H9 (cell line): ENCODE measurements around the gene DPP6. TPM values are rescaled to one million over a fixed set of nuclear protein-coding genes. Genes with fewer than 3 reads are reported as not detected.

Experiments used
- DNase-seq: peaks from one replicate; pipeline ENCODE4 v3.0.0-alpha.2; 2017
- H2AFZ ChIP-seq: one replicate; pipeline ENCODE4 v1.6.1; 2013; ENCODE audit warnings: mild to moderate bottlenecking, low read length, control low read depth, moderate library complexity
- H2AK5ac ChIP-seq: 2 replicates; pipeline ENCODE4 v1.6.1; 2013; ENCODE audit warnings: low read length, control low read depth, mixed read lengths; ENCODE audit not compliant: insufficient read length
- H2BK120ac ChIP-seq: one replicate; pipeline ENCODE4 v1.6.1; 2013; ENCODE audit warnings: low read depth, mild to moderate bottlenecking, low read length, control low read depth, inconsistent platforms; ENCODE audit not compliant: poor library complexity, severe bottlenecking
- H2BK12ac ChIP-seq: 2 replicates; pipeline ENCODE4 v1.6.1; 2013; ENCODE audit warnings: low read length, control low read depth, mixed read lengths, low read depth; ENCODE audit not compliant: insufficient read length
- H2BK15ac ChIP-seq: 2 replicates; pipeline ENCODE4 v1.6.1; 2013; ENCODE audit warnings: low read depth, low read length, control low read depth
- H2BK20ac ChIP-seq: one replicate; pipeline ENCODE4 v1.6.1; 2013; ENCODE audit warnings: low read depth, mild to moderate bottlenecking, low read length, control low read depth, inconsistent platforms; ENCODE audit not compliant: poor library complexity, severe bottlenecking
- H2BK5ac ChIP-seq: 2 replicates; pipeline ENCODE4 v1.6.1; 2013; ENCODE audit warnings: low read length, control low read depth, mixed read lengths; ENCODE audit not compliant: insufficient read length
- H3K14ac ChIP-seq: 2 replicates; pipeline ENCODE4 v1.6.1; 2013; ENCODE audit warnings: low read length, control low read depth; ENCODE audit not compliant: insufficient read depth
- H3K18ac ChIP-seq: 2 replicates; pipeline ENCODE4 v1.6.1; 2013; ENCODE audit warnings: low read depth, mild to moderate bottlenecking, mixed read lengths, low read length, control low read depth; ENCODE audit not compliant: insufficient read length
- H3K23ac ChIP-seq: 2 replicates; pipeline ENCODE4 v1.6.1; 2013; ENCODE audit warnings: low read length, control low read depth, mixed read lengths, low read depth; ENCODE audit not compliant: insufficient read length
- H3K23me2 ChIP-seq: 2 replicates; pipeline ENCODE4 v1.6.1; 2013; ENCODE audit warnings: low read depth, mild to moderate bottlenecking, mixed read lengths, low read length, control low read depth; ENCODE audit not compliant: insufficient read length, poor library complexity, severe bottlenecking
- H3K27ac ChIP-seq: 2 replicates; pipeline ENCODE4 v1.5.1; 2013; ENCODE audit warnings: low read length, control low read depth, mixed read lengths, low read depth; ENCODE audit not compliant: insufficient read length
- H3K27me3 ChIP-seq: 2 replicates; pipeline ENCODE4 v1.6.1; 2013; ENCODE audit warnings: low read length, control low read depth, inconsistent platforms; ENCODE audit not compliant: insufficient read depth
- H3K4ac ChIP-seq: 2 replicates; pipeline ENCODE4 v1.6.1; 2013; ENCODE audit warnings: low read depth, mild to moderate bottlenecking, control low read depth, inconsistent platforms, low read length, moderate library complexity
- H3K4me1 ChIP-seq: 2 replicates; pipeline ENCODE4 v1.6.1; 2013; ENCODE audit warnings: low read length, control low read depth, inconsistent platforms; ENCODE audit not compliant: insufficient read depth
- H3K4me2 ChIP-seq: 2 replicates; pipeline ENCODE4 v1.6.1; 2013; ENCODE audit warnings: low read length, control low read depth, mixed read lengths; ENCODE audit not compliant: insufficient read length, insufficient read depth
- H3K56ac ChIP-seq: 2 replicates; pipeline ENCODE4 v1.6.1; 2013; ENCODE audit warnings: low read depth, mild to moderate bottlenecking, mixed read lengths, low read length, control low read depth; ENCODE audit not compliant: insufficient read length
- H3K79me1 ChIP-seq: 2 replicates; pipeline ENCODE4 v1.6.1; 2013; ENCODE audit warnings: low read depth, mild to moderate bottlenecking, moderate library complexity, low read length, control low read depth, inconsistent platforms; ENCODE audit not compliant: insufficient read depth, poor library complexity, severe bottlenecking
- H3K79me2 ChIP-seq: 2 replicates; pipeline ENCODE4 v1.6.1; 2013; ENCODE audit warnings: low read length, control low read depth, inconsistent platforms; ENCODE audit not compliant: insufficient read depth
- H3K9ac ChIP-seq: 2 replicates; pipeline ENCODE4 v1.6.1; 2013; ENCODE audit warnings: low read length, control low read depth, mixed read lengths; ENCODE audit not compliant: insufficient read length; ENCODE audit errors: extremely low read depth
- H3K9me3 ChIP-seq: one replicate; pipeline ENCODE4 v1.6.1; 2013; ENCODE audit warnings: low read depth, low read length, inconsistent platforms; ENCODE audit not compliant: control insufficient read depth
- H3T11ph ChIP-seq: one replicate; pipeline ENCODE4 v1.6.1; 2013; ENCODE audit warnings: mild to moderate bottlenecking, low read length, control low read depth, inconsistent platforms
- H4K20me1 ChIP-seq: one replicate; pipeline ENCODE4 v1.6.1; 2013; ENCODE audit not compliant: control insufficient read depth, insufficient read length, insufficient read depth
- H4K5ac ChIP-seq: 2 replicates; pipeline ENCODE4 v1.6.1; 2013; ENCODE audit warnings: low read depth, mild to moderate bottlenecking, mixed read lengths, low read length, control low read depth; ENCODE audit not compliant: insufficient read length
- H4K8ac ChIP-seq: replicated peaks from 2 replicates; pipeline ENCODE4 v1.6.1; 2013; ENCODE audit warnings: low read length, control low read depth, mixed read lengths, low read depth; ENCODE audit not compliant: insufficient read length
- H4K91ac ChIP-seq: 2 replicates; pipeline ENCODE4 v1.6.1; 2013; ENCODE audit warnings: low read depth, mild to moderate bottlenecking, moderate library complexity, mixed read lengths, low read length, control low read depth; ENCODE audit not compliant: insufficient read length
- H3K27ac Mint-ChIP-seq, 3 experiments: 2 replicates in 2 of 3; 3 replicates in 1 of 3; pipeline ENCODE4 v1.8.0; 2020 to 2021; ENCODE audit warnings: mixed read lengths in 3 of 3, mild to moderate bottlenecking in 1 of 3, moderate library complexity in 1 of 3
- H3K27me3 Mint-ChIP-seq: 2 replicates; pipeline ENCODE4 v1.8.0; 2021; ENCODE audit warnings: low read depth, mild to moderate bottlenecking, moderate library complexity, mixed read lengths
- H3K36me3 Mint-ChIP-seq, 3 experiments: 2 replicates in 2 of 3; 3 replicates in 1 of 3; pipeline ENCODE4 v1.8.0; 2020 to 2021; ENCODE audit warnings: low read depth in 3 of 3, mixed read lengths in 3 of 3; ENCODE audit not compliant: insufficient read depth in 1 of 3
- H3K4me1 Mint-ChIP-seq, 2 experiments: 2 replicates each; pipeline ENCODE4 v1.8.0; 2020; ENCODE audit warnings: mixed read lengths in 2 of 2
- H3K4me3 Mint-ChIP-seq, 2 experiments: 2 replicates in 1 of 2; 3 replicates in 1 of 2; pipeline ENCODE4 v1.8.0; 2020 to 2021; ENCODE audit warnings: mild to moderate bottlenecking in 2 of 2, mixed read lengths in 2 of 2, moderate library complexity in 1 of 2
- H3K9me3 Mint-ChIP-seq, 2 experiments: 2 replicates in 1 of 2; 3 replicates in 1 of 2; pipeline ENCODE4 v1.8.0; 2020; ENCODE audit warnings: mild to moderate bottlenecking in 2 of 2, mixed read lengths in 2 of 2, moderate library complexity in 1 of 2
- CTCF ChIP-seq: fragments of 200-600 bp; sonication (generic); conservative IDR thresholded peaks from 3 replicates; pipeline ENCODE4 v1.8.0; 2021; ENCODE audit warnings: antibody characterized with exemption, mild to moderate bottlenecking
- WGBS: extraction: QIAGEN DNeasy Blood & Tissue Kit; methylation state at CpG from one replicate; pipeline ENCODE4 v1.1.7; 2013; ENCODE audit warnings: missing lambda C conversion rate, low lambda C conversion rate, mixed read lengths; ENCODE audit not compliant: insufficient read length; ENCODE audit errors: extremely low coverage; 5-methylcytosine and 5-hydroxymethylcytosine counted together
- total RNA-seq: library from RNA; stranded (reverse); gene quantifications from 2 replicates; pipeline ENCODE4 v1.2.1, GENCODE V29; 2021

DPP6 gene
- total RNA-seq, 1 experiment from 2014 or later, result 4.5 TPM

DNA sequence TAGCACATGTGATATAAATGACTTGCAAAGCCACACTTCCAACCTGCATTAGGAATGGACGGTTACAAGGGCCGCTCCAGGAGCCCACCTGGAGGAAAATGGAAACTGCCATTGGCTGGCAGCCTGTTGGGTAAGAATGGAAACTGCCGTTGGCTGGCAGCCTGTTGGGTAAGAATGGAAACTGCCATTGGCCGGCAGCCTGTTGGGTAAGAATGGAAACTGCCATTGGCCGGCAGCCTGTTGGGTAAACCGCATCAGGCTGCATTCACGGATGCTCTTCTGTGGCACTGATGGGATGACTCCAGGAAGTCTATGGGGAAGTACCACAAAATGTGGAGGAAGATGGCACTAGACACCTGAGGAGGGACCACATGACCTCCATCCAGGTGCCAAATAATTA, 143.1 kb downstream of the DPP6 start:
- Histone ChIP-seq H4K91ac (no peak overlapping the region), H4K5ac (no peak overlapping the region), H3K9ac (no peak overlapping the region), H2AFZ (no peak overlapping the region), H2BK5ac (no peak overlapping the region), H2BK12ac (no peak overlapping the region), H3K14ac (no peak overlapping the region), H3K27me3 (no peaks in the 10 kb centered on the region), H3K23ac (no peak overlapping the region), H3K4me2 (no peak overlapping the region), H3K9me3 (no peaks in the 10 kb centered on the region), H3K4ac (no peak overlapping the region), H4K8ac (no peak overlapping the region), H3K23me2 (no peaks in the 10 kb centered on the region), H3K4me1 (peaks cover 2% of the 10 kb centered on the region; the same call in 1 of the 2 replicates), H3T11ph (no peak overlapping the region), H3K79me2 (no peaks in the 10 kb centered on the region), H4K20me1 (no peaks in the 10 kb centered on the region), H2BK20ac (no peak overlapping the region), H3K56ac (no peak overlapping the region), H3K79me1 (no peaks in the 10 kb centered on the region), H2BK15ac (no peak overlapping the region), H3K27ac (no peak overlapping the region), H2AK5ac (no peak overlapping the region), H2BK120ac (no peak overlapping the region), H3K18ac (no peak overlapping the region)
- no CpG with 5 or more reads among the region's 7 CpGs for WGBS
- DNase-seq, result no peak
- H3K36me3 Mint-ChIP-seq, result no peaks in the 10 kb centered on the region; a peak in 2 of 7 replicates
- peaks cover 5% of the 10 kb centered on the region; the same call in 1 of the 2 replicates for H3K27me3 Mint-ChIP-seq
- peaks cover 36 to 44% of the 10 kb centered on the region in 2 experiments for H3K4me1 Mint-ChIP-seq
- TF ChIP-seq CTCF, result no peak
- H3K9me3 Mint-ChIP-seq, result no peaks in the 10 kb centered on the region; a peak in 1 of 5 replicates
- no peak overlapping the region for H3K4me3 Mint-ChIP-seq
- no peak overlapping the region for H3K27ac Mint-ChIP-seq
